ENCODE results near the gene TBC1D1.

The TBC1D1 gene

DNA sequence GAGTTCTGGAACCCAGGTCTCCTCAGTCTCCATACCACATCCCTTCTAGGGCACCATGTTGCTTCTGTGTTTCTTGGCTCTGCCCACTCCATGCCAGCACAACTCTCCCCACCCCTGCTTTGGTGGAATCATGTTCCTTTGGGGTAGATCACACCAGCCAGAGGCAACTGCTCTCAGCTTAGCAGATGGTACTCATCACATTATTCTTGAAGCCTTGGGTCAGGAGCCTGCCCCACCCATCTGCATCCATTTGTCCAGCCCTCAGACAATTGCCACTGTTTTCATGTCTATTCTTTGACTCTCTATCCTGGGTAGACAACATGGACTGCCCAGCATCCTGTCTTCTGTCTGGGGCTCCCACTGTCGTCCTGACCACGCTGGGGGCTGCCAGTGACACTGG is 216.9 kb downstream of the TBC1D1 start:
- no peak for DNase-seq

GRCh38 chr4:38109370-38109769 is 218.5 kb downstream of the TBC1D1 start:
- DNase-seq = no peak

DNA sequence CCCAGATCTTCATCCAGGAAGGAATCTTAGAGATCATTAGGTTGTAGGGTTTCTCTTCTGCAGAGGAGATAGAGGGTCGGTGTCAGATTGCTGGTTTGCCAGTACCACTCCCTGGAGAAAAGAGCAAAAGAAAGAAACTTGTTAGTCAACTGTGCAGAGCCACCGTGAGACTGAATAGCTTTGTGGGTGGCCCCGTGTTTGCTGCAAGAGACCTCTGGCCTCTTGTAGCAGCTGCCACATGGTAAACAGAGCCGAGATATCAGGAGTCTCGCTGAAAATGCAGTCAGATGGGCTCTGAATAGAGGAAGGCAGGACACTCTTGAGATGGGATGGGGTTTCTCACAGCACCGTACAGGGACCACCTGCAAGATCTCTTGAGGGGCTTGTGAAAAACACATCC is 219.0 kb downstream of the TBC1D1 start:
- no peak for DNase-seq

DNA sequence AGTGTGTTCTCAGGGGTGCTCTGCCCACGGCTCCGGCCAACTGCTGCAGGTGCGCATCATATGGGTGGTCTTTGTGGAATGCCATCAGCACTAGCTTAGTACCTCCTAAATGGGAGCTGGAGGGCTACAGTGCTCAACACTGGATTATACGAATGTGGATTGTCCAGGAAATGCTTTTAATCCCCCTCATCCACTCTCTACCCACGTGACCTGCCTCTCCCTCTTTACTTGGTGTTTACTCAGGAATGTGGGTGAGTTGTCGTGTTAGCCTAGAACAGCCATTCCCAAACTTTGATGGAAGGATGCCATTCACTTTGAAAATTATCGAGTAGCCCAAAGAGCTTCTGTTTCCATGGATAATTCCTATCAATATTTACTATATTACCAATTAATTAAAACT is 220.1 kb downstream of the TBC1D1 start:
- no peak for DNase-seq

DNA sequence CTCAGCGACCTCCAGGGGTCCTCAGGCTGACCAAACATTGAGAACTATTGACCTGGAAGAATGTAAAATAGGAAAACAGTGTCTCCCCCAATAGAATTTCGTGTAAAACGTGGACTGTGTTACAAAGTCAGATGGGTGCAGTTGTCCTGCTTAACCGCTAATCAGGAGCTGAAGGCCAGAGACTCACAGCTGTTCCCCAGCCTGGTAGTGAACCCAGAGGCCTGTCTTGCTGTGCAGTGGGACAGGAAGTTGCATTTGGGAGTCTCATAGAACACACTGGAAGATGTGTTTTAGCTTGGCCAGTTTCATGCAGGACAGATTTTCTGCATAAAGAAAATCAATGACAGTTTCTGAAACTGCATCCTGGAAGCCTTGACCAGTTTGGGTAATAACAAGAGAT is 220.8 kb downstream of the TBC1D1 start:
- DNase-seq = no peak

- DNase-seq = no peak
Observed at GRCh38 chr4:38113132-38113531, 222.2 kb downstream of the TBC1D1 start.

DNA sequence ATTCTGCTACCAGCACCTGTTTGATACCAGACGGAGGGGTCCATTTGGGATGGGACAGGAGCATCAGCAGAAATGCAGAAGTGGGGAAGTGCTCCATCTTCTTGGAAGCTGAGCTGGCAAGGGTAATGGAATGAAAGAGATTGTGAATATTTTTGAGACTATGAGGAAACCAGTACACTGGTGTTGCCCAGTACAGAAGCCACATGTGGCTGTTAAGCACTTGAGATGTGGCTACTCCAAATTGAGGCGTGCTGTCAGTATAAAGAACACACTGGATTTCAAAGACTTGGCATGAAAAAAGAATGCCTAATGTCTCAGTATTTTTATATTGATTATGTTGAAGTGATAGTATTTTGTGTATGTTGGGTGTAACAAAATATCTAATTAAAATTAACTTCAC is 222.7 kb downstream of the TBC1D1 start:
- no peak for DNase-seq

DNA sequence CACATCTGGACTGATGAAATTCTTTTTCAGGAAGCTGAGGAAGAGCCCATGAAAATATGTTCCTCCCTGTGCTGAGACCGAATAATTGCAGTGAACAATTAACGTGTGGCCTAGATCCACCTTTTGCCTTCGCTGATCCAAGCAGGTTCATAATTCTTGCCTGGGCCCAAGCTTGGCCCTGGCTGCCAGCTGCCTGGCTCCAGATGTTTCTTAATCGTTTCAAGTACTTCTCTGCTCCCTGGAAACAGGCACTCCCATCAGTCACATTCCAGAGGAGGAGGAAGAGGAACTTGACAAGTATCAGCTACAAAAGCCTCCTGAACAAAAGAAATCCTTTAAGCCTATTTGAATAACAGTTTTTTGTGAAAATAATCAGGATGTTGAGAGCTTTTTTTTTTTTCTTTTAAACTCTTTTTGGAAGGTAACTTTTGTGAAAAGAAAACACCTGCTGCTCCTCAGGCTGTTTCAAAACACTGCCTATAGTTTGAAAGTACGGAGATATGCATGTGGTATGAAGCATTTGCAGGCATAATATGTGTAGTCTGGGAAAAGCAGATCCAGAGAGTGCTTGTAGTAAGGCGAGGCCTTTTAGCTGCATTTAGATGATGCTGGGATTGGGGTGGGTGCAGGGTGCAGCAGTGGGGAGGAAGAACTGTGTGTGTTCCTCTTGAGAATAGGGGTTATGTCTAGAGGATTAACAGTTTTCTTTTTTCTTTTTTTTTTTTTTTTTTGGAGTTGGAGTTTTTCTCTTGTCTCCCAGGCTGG is 223.7 kb downstream of the TBC1D1 start:
- no peak for DNase-seq

DNA sequence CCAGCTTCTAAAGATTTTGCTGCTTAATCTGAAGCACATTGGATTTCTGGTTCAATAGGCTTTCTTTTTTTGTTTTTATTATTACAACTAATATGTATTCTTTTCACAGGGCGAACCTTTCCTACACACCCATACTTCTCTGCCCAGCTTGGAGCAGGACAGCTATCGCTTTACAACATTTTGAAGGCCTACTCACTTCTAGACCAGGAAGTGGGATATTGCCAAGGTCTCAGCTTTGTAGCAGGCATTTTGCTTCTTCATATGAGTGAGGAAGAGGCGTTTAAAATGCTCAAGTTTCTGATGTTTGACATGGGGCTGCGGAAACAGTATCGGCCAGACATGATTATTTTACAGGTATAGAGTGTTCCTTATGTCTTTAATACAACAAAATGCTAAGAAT is 224.7 kb downstream of the TBC1D1 start:
- no peak for DNase-seq

DNA sequence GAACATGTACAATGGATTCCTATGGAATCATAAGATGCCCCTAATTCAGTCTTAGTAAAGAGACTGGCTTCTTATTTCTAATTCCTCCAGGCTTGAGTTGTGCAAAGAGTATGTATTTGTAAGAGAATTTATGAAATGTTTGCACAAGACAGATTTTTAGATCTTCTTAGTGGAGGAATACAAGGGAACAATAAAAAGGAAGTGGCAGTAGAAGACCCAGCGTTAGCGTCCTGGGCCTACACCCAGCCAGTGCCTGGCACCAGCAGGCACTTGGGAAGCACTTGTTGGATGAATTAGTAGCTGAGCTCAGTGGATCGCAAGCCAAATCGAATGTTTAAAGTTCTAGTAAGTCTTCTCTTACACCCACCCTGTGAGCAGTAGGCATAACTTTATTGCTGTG is 226.7 kb downstream of the TBC1D1 start:
- DNase-seq = no peak

DNA sequence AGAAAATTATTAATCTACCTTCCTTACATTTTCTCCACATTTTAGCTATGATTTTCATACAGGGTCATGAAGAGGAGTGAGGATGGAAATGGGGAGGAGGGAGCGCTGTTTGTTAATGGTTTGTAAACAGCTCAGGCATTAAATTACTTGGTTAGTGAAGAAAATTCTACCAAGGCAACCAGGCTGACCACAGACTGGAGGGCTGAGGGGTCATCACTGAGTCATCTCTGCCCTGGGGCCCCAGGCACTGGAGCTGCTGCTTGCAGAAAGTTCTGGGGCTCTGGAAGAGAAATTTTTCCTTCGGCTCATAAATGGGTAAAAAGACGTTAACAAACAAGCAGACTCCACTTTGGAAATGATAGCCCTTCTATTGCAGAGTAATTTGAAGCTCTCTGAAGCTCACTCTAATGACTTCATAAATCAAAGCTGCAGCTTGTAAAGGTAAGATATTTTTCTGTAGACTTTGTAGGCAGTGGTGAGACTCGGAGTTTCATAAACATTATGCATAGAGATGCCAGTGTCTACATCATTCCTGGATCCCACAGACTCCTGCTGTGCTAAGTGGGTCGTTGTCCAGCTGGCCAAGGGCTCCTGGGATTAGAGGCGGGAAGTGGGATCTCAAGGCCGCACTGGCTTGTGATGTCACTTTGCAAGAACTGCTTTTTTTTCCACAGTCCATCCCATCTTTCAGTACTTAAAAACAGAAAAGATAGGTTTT is 228.9 kb downstream of the TBC1D1 start:
- no peak for DNase-seq

GRCh38 chr4:38120772-38121171 is 229.9 kb downstream of the TBC1D1 start:
- no peak for DNase-seq

DNA sequence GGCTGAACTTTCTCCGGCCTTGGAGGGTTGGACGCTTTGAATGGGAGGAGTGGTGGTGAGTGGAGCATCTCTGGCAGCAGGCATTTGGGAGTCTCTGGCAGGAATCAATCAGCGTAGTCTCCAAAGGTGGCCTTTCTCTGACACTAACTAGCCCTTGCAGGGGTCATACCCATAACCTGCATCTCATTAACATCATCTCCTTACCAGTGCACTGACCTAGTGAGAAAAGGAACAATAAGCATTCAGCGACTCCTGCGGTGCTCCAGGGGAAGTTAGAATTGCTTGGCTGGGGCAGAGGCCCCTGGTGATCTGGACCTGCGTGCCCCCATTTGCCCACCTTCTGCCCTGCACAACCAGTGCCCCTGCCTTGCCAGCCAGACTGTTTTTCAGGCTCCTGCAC is 231.2 kb downstream of the TBC1D1 start:
- DNase-seq = no peak

GRCh38 chr4:38123555-38123954 is 232.7 kb downstream of the TBC1D1 start:
- DNase-seq = no peak

GRCh38 chr4:38124961-38125360 is 234.1 kb downstream of the TBC1D1 start:
- DNase-seq = no peak

DNA sequence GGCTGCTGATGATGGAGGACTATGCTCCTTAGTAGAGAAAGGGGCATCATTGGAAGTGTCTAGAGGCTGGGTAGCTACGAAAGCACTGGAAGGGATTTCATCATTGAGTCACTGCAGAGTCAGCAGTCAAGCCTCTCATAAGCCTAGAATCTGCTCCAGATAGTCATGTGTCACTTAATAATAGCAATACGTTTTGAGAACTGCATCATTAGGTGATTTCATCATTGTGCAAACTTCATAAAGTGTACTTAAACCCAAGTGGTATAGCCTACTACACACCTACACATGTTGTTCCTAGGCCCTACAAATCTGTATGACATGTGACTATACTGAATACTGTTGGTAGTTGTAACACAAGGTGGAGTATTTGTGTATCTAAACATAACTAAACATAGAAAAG is 234.9 kb downstream of the TBC1D1 start:
- no peak for DNase-seq

DNA sequence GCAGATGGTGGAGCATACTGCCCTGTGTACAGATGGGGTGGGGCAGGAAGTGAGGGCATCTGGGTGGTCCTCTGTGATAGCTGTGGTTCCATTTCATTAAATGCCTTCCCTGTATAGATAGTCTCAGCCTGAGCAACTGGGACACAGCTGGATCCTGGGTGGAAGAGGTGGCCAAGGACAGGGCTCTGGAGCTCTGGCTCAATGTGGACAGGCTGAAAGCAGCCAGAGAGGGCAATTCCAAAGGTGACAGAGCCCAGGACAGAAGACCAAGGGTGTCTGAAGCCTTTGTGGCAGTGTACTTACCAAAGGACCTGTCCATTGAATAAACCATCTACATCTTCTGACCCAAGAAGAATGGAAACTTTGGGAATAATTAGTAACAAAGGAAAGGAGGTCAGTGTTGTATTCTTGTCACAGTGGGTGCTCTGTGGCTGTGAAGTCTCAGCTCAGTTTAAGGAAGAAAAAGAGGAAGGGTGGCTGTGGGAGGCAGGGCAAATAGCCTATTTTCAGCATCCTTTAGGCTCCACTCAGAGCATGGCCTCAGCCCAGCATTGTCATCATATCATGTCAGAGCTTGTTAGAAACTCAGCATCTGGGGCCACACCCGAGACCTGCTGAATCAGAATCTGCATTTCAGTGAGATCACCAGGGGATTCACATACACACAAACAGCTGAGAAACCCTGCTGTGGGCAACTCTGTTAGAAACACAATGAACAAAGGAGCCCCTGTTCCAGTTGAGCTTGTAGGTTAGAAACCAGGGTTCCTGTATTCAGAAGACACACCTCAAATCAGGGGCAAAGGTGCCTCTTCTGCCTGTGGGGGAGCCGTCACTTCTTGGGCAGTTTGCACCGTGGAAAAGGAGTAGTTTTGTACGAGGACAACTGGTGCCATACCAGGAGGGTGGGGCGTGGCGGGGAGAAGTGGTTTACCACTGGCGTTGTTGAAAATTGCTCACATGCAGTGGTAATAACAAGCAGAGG is 237.9 kb downstream of the TBC1D1 start:
- peak; percentile 91 for DNase-seq

GRCh38 chr4:38129460-38130227 is 238.8 kb downstream of the TBC1D1 start:
- DNase-seq = no peak

- no peak for DNase-seq
Observed at GRCh38 chr4:38130884-38131283, 240.0 kb downstream of the TBC1D1 start.

- DNase-seq = peak; percentile 90
Observed at GRCh38 chr4:38131371-38132091, 240.6 kb downstream of the TBC1D1 start.

DNA sequence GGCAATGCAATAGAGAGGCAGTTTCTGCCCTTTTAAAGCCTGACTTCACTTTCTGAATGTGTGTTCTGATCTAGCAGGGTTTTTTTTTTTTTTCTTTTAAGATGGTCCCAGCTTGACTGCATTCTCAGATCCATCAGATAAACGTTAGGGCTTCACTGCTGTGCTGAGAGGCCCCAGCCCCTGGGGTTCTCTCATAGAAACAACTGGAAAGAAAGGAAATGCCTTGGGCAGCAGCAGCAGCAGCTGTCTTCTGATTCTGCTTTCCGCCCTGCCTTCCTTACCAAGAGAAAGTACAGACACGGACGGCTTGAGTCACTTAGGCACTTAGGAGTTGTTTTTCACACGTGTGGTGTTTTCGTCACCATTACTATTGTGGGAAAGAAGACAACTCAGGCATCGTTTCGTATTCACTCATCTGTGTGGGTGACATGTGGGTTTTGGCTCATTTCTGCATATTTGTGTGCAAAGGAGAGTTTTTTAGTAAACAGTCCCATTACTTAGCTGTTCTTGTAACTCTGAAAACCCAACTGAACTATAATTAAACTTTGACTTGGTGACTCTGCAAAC is 241.3 kb downstream of the TBC1D1 start:
- peak; percentile 91 for DNase-seq

All from CD4-positive, alpha-beta T cell treated with Interleukin-4 for 4 hours (primary cell).